NCI-H146 (cell line): ENCODE measurements around the gene TRPC4AP.
A peak's percentile ranks its signal among the peaks of the same experiment; 100 is the strongest.
"Not testable (repeated sequence)": the region's sequence is repeated elsewhere in the genome, so short reads cannot be mapped to it uniquely, and the experiment has no call there.

Experiments used
- DNase-seq: peaks from one replicate; lab custom pipeline; 2025; lab: John Stamatoyannopoulos, UW

The TRPC4AP gene

GRCh38 chr20:35101620-35102019, 9.0 kb upstream of the TRPC4AP start:
- DNase-seq, result no peak

DNA sequence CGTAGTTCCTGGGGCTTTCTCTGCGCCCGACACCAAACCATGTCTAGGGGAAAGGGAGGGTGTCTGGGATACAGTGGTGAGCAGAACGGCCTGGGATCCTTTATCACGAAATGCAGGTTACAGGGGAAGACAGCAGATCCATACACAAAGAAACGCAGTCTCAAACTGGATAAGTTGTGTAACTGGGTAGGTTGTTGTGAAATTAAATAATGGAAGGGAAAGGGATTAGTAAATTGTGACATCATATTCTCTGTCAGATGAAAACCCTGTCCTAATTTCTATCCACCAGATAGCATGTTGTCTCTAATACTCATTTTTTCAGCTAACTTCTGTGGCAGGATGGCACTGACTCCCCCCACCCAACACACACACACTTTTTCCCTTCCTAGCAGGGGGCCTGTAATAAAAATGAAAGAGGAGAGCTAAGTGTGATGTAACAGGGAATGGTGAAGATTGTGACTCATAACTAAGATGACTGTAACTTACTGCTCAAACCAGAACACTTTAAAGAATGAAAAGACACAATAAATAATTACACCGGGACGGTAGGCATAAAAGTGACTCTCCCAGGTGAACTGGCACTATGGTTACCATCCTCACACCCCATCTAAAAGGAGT, 769 bp upstream of the TRPC4AP start:
- peak; percentile 54 for DNase-seq

DNA sequence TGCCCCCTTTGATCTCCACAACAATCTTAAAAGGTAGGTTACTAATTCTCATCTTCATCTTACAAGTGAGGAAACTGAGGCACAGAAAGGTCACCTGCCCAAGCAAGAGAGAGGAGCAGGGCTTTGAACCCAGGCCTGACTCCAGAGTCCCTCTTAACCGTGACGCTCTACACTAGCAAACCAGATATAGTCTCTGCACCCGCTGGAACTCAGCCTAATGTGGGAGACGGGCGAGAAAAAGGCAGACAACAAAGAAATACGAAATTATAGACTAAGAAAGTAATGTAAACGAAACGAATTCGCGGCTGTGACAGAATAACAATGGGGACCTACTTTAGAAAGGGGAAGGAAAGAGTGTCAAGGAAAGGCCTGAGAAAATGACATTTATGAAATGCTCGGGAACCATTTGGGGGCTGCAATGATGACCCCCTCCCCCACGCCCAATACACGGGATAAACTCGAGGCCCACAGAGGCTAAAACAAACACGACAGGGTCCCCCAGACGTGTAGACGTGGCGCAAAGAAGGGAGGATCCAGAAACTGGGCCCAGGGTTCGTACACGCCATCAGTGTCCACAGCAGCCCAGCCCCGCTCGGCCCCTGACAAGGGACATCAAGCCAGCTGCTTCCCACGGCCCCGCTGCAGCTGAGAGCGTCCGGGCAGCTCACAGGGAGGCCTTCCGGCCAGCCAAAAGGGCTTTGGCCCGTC, 637 bp downstream of the TRPC4AP start:
- DNase-seq, result no peak

GRCh38 chr20:35088231-35089145, 4.1 kb downstream of the TRPC4AP start:
- DNase-seq, result no peak

- no peak for DNase-seq
These were observed 4.8 kb downstream of the TRPC4AP start for GRCh38 chr20:35087791-35088190.

DNA sequence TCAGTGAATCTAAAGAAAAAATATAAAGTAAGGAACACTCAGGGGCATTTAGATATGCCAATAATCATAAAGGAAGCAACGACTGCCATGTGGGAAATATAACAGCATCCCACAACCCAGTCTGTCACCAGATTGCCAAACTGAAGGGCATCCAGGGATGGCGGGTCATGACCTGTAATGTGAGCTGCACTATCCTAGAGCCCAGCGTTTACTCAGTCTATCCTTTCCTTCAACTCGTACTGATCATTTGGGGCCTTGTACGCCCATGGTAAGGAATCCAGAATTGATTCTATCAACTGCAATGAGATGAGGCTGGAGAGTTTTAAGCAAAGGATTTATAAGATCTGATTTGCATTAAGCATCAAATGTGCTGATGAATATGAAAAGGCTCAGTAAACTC, 5.3 kb downstream of the TRPC4AP start:
- no peak for DNase-seq

GRCh38 chr20:35085477-35086225, 7.0 kb downstream of the TRPC4AP start:
- DNase-seq, result no peak

- DNase-seq, result no peak
These were observed 7.6 kb downstream of the TRPC4AP start for GRCh38 chr20:35084998-35085397.

GRCh38 chr20:35080348-35080642, 12.3 kb downstream of the TRPC4AP start:
- not testable (repeated sequence) for DNase-seq

DNA sequence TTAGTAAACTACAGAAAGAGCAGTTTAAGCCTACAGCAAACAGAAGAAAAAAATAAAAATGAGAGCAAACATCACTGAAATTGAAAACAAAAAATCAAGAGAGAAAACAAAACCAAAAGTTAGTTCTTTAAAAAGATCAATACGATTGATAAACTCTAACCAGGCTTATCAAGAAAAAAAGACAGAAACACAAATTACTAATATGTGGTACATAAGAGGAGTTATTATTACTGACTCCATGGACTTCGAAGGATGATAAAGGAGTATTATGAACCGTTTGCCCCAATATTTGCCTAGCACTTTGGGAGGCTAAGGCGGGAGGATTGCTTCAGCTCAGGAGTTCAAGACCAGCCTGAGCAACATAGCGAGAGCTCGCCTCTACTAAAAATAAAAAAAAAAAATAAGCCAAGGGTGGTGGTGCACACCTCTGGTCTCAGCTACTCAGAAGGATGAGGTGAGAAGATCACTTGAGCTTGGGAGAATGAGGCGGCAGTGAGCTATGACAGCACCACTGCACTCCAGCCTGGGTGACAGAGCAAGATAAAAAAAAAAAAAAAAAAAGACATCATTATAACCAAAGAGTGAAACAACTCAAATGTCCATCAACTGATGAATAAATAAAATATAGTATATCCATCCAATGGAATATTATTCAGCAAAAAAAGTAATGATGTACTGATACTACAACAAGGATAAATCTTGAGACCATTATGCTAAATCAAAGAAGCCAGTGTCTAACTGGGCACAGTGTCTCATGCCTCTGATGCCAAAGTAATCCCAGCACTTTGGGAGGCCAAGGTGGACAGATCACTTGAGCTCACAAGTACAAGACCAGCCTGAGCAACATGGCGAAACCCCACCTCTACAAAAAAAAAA, 12.9 kb downstream of the TRPC4AP start:
- DNase-seq, result no peak

GRCh38 chr20:35077872-35078271, 14.7 kb downstream of the TRPC4AP start:
- DNase-seq, result no peak

DNA sequence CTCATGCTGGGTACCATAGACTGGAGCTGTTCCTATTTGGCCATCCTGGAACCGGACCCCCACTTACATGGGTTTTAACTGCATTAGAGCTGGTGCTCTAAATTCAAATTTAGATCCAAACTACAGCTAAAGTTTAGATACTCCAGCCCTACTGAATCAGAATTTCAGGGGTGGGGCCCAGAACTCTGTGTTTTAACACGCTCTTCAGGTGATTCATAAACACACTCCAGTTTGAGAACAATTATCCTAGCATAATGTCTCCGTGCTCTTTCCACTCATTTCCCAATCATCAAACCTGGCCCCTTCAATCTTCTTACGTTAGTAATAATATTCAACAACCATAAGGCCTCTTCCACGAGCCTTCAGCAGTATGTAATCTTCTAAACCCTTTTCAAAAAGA, 15.3 kb downstream of the TRPC4AP start:
- DNase-seq, result no peak

DNA sequence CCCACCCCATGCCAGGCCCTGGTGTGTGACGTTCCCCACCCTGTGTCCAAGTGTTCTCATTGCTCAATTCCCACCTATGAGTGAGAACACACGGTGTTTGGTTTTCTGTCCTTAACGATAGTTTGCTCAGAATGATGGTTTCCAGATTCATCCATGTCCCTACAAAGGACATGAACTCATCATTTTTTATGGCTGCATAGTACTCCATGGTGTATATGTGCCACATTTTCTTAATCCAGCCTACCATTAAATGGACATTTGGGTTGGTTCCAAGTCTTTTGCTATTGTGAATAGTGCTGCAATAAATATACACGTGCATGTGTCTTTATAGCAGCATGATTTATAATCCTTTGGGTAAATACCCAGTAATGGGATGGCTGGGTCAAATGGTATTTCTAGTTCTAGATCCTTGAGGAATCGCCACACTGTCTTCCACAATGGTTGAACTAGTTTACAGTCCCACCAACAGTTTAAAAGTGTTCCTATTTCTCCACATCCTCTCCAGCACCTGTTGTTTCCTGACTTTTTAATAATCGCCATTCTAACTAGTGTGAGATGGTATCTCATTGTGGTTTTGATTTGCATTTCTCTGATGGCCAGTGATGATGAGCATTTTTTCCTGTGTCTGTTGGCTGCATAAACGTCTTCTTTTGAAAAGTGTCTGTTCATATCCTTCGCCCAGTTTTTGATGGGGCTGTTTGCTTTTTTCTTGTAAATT, 21.0 kb downstream of the TRPC4AP start:
- DNase-seq, result not testable (repeated sequence)

DNA sequence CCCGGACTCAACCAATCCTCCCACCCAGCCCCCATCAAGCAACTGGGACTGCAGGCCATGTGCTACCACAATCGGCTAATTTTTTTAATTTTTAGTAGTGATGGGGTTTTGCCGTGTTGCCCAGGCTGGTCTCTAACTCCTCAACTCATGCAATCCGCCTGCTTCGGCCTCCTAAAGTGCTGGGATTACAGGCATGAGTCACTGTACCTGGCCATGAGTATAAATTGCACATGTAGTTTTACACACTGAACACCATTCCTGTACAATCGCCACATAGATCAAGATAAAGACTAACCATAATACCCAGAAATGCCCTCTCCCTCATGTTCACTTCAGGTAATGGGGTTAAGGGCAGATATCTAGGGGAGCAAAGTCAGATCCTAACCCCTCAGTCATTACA, 26.4 kb downstream of the TRPC4AP start:
- DNase-seq, result no peak

GRCh38 chr20:35065181-35065580, 27.4 kb downstream of the TRPC4AP start:
- no peak for DNase-seq

- DNase-seq, result no peak
These were observed 29.4 kb downstream of the TRPC4AP start for GRCh38 chr20:35063168-35063567.

DNA sequence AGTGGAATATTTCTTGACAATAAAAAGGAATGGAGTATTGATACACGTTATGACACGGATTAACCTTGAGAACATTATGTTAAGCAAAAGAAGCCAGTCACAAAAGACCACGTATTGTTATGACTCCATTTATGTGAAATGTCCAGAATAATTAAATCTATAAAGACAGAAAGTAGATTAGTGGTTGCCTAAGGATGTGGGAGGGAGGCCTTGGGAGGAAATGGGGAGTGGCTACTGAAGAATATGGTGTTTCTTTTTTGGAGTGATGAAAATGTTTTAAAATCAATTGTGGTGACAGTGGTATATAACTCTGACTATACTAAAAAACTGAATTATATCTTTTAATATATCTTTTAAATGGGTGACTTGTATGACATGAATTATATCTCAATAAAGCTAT, 30.1 kb downstream of the TRPC4AP start:
- no peak for DNase-seq

GRCh38 chr20:35060168-35060567, 32.4 kb downstream of the TRPC4AP start:
- DNase-seq, result no peak

DNA sequence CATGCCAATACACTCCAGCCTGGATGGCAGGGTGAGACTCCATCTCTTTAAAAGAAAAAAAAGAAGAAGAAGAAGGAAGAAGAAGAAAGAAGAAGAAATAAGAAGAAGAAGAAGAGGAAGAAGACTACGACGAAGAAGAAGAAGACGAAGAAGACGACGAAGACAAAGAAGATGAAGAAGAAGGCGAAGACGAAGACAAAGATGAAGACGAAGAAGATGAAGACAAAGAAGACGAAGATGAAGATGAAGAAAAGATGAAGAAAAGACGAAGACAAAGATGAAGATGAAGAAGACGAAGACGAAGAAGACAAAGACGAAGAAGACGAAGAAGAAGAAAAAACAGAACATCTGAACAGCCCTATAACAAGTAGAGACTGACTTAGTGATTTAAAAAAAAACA, 33.0 kb downstream of the TRPC4AP start:
- DNase-seq, result no peak

DNA sequence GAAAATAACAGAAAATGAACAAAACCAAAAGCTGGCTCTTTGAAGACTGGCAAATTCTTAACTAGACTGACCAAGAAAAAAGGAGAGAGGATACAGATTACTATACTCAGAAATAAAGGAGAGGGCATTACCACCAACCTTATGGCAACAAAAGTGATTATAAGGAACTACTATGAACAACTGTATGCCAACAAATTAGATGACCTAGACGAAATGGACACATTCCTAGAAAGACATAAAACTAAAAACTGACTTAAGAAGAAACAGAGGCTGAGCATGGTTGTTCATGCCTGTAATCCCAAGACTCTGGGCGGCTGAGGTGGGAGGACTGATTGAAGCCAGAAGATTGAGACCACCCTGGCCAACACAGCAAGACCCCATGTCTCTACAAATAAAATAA, 33.5 kb downstream of the TRPC4AP start:
- DNase-seq, result no peak
